Kidney (tissue), 14 donors: ENCODE data around the gene ZNF124. TPM values are rescaled to one million over a fixed set of nuclear protein-coding genes. Genes with fewer than 3 reads are reported as not detected.

Experiments
- DNase-seq, 5 donors: peaks; one replicate each; pipeline ENCODE4 v3.0.0-alpha.2; 2013 to 2020
- FAIRE-seq: peaks from 2 replicates; lab custom pipeline; 2012; peaks lifted over from hg19 to GRCh38; lab: Jason Lieb, UNC
- H3K27ac ChIP-seq, 2 donors: one replicate each; pipeline ENCODE4 v1.7.0; 2013; ENCODE audit warnings: low read depth in 2 of 2, low read length in 2 of 2, inconsistent platforms in 1 of 2
- H3K27me3 ChIP-seq: one replicate; pipeline ENCODE4 v1.7.1; 2013; ENCODE audit warnings: low read length, inconsistent platforms; ENCODE audit not compliant: control insufficient read depth, insufficient read depth
- H3K36me3 ChIP-seq, 3 donors: one replicate each; pipeline versions ENCODE4 v1.7.0 to v1.7.1; 2013; ENCODE audit warnings: low read length in 3 of 3, control low read depth in 1 of 3, inconsistent platforms in 1 of 3; ENCODE audit not compliant: insufficient read depth in 3 of 3, control insufficient read depth in 2 of 3
- H3K4me1 ChIP-seq, 3 donors: one replicate each; pipeline versions ENCODE4 v1.7.0 to v1.7.1; 2013; ENCODE audit warnings: low read length in 3 of 3, inconsistent platforms in 1 of 3, low read depth in 1 of 3; ENCODE audit not compliant: control insufficient read depth in 2 of 3, insufficient read depth in 2 of 3
- H3K4me3 ChIP-seq, 3 donors: one replicate each; pipeline versions ENCODE4 v1.7.0 to v1.8.1; 2013; ENCODE audit warnings: low read length in 3 of 3, control low read depth in 1 of 3, inconsistent platforms in 1 of 3
- H3K9ac ChIP-seq, 3 donors: one replicate each; pipeline versions ENCODE4 v1.7.0 to v1.7.1; 2013; ENCODE audit warnings: low read length in 3 of 3, control low read depth in 1 of 3, inconsistent platforms in 1 of 3
- H3K9me3 ChIP-seq, 3 donors: one replicate each; pipeline versions ENCODE4 v1.7.0 to v1.7.1; 2013; ENCODE audit warnings: low read length in 3 of 3, control low read depth in 1 of 3, inconsistent platforms in 1 of 3; ENCODE audit not compliant: control insufficient read depth in 2 of 3, insufficient read depth in 1 of 3
- intact Hi-C: fragments of 100-400 bp; cut with DNase I; formaldehyde crosslinking; loops from one replicate; pipeline ENCODE4 v1.11.1; 2022
- polyA plus RNA-seq: library from polyadenylated mRNA; stranded (reverse); fragments of 350-450 nt; fragmentation: Illumina TruSeq; extraction: RNeasy Lipid Tissue Mini Kit (QIAGEN cat#74804); gene quantifications from one replicate; pipeline ENCODE4 v1.2.3, GENCODE V29; 2014; ENCODE audit warnings: low read depth, low replicate concordance; ENCODE audit not compliant: insufficient read depth
- total RNA-seq: library from RNA; stranded (reverse); fragmentation: NEBNext Ultra II Directional; extraction: Animal tissue kit (Norgen Biotek cat#: 25700); gene quantifications from one replicate; pipeline ENCODE4 v1.2.1, GENCODE V29; 2021
- TF ChIP-seq, protein P1 (sequence below): IDR thresholded peaks from 3 replicates; pipeline ENCODE4 v1.5.1; 2012; ENCODE audit warnings: mild to moderate bottlenecking, moderate library complexity, borderline replicate concordance; ENCODE audit not compliant: insufficient read depth; ENCODE audit errors: extremely low read depth
- donor health status: control.
- donor health status: control.
- donor health status: control.
- donor health status: control.
- donor health status: control.
- donor health status: DM: yes; HTN: yes; CAD: no.
- donor health status: Normal renal cell carcinoma (clear cell type).

ZNF124 gene
- total and polyA plus RNA-seq, 2 donors from 2014 or later = 2.5 to 45.7 TPM

DNA sequence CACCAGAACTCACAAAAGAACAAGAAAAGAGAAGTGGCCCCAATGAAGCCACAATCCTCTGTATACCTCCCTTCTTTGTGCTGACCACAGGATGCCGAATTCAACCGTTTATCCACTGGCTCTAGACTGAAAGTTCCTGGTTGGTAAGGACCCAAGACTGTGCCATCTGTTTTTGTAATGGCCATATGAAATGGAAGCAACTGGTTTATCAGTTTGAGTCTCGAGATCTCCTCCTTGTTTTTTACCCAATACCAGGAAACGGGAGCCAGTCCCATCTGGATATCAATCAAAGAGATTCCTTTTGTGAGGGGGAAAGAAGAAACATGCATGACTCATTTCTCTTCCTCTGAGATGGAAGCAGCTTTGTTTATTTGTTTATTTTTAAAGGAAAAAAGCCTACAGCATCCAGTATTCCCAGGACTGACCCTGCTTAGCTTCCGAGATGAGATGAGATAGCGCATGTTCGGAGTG lies 32.4 kb upstream of the ZNF124 start:
- no peaks in the 10 kb centered on the region for H3K27me3 ChIP-seq
- no peaks in the 10 kb centered on the region for H3K9me3 ChIP-seq
- FAIRE-seq (no peak), DNase-seq (peak in 1 of 5 donors; percentile 3)
- no peak overlapping the region for H3K4me3 ChIP-seq
- no peak overlapping the region for H3K27ac ChIP-seq
- intact Hi-C loops = no loop called here
- peaks cover 0 to 6% (median 0%) of the 10 kb centered on the region in 3 donors for H3K36me3 ChIP-seq
- no peak overlapping the region for H3K9ac ChIP-seq
- H3K4me1 ChIP-seq = peaks cover 0 to 4% (median 3%) of the 10 kb centered on the region in 3 donors
- TF ChIP-seq, protein P1, sequence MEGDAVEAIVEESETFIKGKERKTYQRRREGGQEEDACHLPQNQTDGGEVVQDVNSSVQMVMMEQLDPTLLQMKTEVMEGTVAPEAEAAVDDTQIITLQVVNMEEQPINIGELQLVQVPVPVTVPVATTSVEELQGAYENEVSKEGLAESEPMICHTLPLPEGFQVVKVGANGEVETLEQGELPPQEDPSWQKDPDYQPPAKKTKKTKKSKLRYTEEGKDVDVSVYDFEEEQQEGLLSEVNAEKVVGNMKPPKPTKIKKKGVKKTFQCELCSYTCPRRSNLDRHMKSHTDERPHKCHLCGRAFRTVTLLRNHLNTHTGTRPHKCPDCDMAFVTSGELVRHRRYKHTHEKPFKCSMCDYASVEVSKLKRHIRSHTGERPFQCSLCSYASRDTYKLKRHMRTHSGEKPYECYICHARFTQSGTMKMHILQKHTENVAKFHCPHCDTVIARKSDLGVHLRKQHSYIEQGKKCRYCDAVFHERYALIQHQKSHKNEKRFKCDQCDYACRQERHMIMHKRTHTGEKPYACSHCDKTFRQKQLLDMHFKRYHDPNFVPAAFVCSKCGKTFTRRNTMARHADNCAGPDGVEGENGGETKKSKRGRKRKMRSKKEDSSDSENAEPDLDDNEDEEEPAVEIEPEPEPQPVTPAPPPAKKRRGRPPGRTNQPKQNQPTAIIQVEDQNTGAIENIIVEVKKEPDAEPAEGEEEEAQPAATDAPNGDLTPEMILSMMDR = no peak

DNA sequence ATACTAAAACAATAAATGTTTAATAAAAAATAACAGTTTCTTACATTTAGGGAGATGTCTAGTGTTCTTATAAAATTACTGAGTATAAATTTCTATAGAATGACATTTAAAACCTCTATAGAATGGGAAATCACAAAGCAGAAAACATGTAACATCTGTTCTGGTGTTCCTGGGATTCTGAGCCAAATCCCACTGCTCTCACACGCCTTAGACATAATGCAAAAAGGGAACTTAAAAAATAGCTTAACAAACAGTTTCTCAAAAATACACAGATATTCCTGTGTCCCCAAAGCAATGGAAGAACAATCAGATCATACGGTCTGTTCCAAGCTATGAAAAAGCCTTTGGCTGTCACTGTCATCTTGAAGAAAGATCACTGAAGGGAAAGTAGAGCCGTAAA lies 27.0 kb upstream of the ZNF124 start:
- FAIRE-seq = no peak
- Histone ChIP-seq H3K4me3 (no peak overlapping the region), H3K27ac (no peak overlapping the region), H3K27me3 (no peaks in the 10 kb centered on the region), H3K9me3 (peaks cover 0 to 4% (median 0%) of the 10 kb centered on the region in 3 donors), H3K36me3 (peaks cover 0 to 18% (median 5%) of the 10 kb centered on the region in 3 donors), H3K9ac (no peak overlapping the region), H3K4me1 (no peaks in the 10 kb centered on the region)
- intact Hi-C loops = no loop called here
- TF ChIP-seq, protein P1 = no peak
- DNase-seq = no peak

DNA sequence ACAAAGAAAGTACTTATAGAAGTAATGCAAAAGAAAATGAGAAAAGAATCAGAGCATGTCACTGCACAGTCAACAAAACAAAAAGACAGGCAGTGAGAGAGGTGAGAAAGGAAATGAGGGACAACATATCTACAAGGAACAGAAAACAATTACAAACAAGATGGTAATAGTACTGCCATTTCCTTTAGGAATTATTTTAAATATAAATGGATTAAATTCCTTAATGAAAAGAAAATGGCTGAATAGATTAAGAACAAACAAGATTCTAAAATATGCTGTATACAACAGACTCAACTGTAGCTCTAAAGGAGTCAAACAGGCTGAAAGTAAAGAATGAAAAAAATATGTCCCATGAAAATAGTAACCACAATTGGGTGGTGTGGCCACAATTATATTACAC lies 22.1 kb upstream of the ZNF124 start:
- H3K27me3 ChIP-seq = no peaks in the 10 kb centered on the region
- H3K27ac ChIP-seq = no peak overlapping the region
- TF ChIP-seq, protein P1 = no peak
- H3K36me3 ChIP-seq = peaks cover 0 to 19% (median 9%) of the 10 kb centered on the region in 3 donors
- DNase-seq (no peak), FAIRE-seq (no peak)
- peaks cover 0 to 29% (median 23%) of the 10 kb centered on the region in 3 donors for H3K9me3 ChIP-seq
- no peak overlapping the region for H3K4me3 ChIP-seq
- no peaks in the 10 kb centered on the region for H3K4me1 ChIP-seq
- H3K9ac ChIP-seq = no peak overlapping the region
- intact Hi-C loops = no loop called here
